HG02852 (cell line): ENCODE results near the gene TDG.

Source experiments
- ATAC-seq: cut with Tn5 transposase; IDR thresholded peaks from one replicate; pipeline ENCODE4 v1.9.1; 2021; ENCODE audit warnings: mild to moderate bottlenecking, moderate library complexity; ENCODE audit not compliant: unreplicated experiment

The TDG gene

DNA sequence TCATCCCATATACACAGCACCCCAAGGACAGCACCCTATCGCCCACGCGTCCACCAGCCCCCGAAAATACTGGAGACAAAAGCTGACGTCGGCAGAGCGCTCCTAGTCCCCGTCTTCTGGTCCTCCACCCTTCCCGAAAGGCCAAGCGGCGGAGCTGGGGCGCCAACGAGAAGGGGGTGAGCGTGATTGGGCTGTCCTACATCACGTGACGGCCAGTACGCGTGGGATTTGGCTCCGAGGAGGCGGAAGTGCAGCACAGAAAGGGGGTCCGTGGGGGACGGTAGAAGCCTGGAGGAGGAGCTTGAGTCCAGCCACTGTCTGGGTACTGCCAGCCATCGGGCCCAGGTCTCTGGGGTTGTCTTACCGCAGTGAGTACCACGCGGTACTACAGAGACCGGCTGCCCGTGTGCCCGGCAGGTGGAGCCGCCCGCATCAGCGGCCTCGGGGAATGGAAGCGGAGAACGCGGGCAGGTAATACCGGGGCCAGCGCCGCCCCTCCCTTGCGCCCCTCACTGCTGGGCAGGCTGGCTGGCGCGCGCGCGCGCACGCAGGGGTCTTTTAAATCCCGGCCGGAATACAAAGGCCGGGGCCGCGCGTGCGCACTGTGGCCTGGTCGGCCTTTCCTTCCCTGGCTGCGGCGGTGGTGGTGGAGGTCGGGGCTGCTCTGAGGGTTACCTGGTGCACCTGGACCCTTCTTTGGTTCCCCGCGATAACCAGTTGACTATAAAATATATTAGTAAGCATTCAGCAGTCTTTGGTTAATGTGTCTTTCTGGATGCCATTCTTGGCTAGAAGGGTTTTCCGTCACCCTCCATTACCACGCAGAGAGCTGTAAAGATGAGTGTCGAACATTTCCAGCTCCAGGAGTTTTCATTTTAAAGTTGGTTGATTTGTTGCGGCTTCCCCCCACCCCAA lies at the start of gene TDG:
Gene TDG, plus strand, starts transcription at position 283 of the 915 bp plus-strand sequence. Its CDS starts 166 bp downstream, at position 449.
- peak; percentile 91 for ATAC-seq

DNA sequence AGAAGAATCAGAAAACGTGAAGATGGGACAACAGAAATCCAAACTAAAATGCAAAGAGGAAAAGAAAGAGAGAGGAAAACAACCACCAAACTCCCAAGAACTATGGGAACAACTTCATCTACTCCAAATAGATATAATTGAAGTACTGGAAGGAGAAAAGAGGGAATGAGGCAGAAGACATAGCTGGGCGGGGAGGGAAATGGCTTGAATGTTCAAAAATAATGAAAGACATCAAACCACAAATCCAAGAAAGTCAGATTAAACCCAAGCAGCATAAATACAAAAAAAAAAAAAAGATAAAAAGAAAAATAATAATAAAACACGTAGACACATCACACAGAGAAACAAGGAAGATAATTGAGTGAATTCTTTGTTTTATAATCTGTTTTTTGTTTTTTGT lies 47.8 kb upstream of the TDG start:
- ATAC-seq = no peak

DNA sequence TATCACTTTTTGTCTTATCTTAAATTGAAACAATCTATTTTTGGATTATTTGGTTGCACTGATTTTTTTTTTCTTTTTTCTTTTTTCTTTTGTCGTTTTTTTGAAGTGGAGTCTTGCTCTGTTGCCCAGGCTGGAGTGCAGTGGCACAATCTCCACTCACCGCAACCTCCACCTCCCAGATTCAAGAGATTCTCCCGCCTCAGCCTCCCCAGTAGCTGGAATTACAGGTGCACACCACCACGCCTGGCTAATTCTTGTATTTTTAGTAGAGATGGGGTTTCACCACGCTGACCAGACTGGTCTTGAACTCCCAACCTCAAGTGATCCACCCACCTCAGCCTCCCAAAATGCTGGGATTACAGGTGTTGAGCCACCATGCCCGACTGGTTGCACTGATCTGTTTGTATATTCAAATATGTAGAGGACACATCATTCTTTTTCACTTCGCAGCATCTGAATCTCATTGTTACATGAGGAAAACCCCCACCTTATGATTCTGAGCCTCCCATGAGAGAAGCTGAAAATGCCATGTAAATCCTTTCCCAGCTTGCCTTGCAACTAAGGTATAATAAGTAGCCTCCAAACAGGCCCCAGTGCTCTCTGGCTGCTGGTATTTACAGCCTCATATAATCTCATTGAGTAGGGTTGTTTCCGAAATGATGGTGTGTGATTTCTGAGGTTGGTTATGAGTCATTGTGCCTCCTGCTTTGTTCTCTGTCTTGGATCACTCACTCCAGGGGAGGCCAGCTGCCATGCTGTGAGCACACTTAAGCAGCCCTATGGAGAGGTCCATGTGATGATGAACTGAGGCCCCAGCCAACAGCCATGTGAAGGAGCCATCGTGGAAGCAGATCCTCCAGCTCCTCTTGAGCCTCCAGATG lies 40.7 kb upstream of the TDG start:
- ATAC-seq = peak; percentile 39

DNA sequence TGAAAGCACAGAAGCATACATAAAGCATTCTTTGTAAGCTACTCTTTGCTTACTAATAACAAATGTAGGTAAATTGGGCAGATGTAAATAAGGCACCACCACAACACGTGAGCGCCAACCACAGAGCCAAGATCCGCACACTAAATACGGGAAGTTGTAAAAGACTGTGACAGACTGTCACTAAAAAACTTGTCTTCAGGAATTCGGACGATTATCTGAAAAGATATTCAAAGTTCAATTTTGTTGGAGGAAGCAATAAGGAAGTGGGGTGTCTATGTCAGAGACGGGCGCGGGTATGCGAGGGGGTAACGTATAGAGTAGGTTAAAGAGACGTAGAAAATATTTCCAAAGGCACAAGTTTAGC lies 37.0 kb upstream of the TDG start:
- ATAC-seq = peak; percentile 17

DNA sequence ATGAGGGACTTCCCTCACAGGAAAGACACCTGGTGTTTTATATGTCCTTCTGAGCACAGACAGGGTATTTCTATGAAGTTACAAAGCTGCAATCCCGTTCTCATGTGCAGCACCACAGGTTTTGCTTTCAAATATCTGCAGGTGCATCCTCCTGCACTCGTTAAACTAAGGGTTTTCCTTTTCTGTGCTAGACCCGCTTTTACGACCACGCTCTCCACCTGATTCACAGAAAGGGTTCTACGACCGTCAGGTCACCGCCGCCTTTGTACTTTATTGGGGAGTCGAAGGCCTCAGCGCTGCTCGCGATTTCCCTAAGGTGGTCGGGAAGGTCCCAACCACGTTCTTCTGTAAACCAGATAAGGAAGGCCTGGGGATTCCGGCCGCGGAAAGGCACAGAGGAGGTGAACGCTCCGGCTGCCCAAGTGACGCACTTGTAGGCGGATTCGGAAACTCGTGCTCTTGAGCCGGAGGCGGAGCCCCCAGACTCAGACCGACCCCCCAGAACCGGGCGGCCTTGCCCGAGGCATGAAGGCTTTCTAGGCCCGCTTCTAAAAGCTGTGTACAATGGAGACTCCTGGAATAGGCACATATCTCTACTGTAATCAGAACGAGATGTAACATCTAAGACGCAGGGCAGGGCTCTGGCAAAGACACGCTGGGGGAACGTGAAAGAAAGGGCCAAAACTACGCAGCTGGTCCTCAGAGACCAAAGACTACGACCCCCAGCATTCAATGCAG lies 36.5 kb upstream of the TDG start:
- peak; percentile 17 for ATAC-seq

DNA sequence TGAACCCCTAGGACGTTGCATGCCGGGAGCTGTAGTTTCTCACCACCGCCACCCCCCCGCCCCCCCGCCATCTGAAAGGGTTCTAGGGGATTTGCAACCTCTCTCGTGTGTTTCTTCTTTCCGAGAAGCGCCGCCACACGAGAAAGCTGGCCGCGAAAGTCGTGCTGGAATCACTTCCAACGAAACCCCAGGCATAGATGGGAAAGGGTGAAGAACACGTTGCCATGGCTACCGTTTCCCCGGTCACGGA lies 36.0 kb upstream of the TDG start:
- ATAC-seq = no peak

DNA sequence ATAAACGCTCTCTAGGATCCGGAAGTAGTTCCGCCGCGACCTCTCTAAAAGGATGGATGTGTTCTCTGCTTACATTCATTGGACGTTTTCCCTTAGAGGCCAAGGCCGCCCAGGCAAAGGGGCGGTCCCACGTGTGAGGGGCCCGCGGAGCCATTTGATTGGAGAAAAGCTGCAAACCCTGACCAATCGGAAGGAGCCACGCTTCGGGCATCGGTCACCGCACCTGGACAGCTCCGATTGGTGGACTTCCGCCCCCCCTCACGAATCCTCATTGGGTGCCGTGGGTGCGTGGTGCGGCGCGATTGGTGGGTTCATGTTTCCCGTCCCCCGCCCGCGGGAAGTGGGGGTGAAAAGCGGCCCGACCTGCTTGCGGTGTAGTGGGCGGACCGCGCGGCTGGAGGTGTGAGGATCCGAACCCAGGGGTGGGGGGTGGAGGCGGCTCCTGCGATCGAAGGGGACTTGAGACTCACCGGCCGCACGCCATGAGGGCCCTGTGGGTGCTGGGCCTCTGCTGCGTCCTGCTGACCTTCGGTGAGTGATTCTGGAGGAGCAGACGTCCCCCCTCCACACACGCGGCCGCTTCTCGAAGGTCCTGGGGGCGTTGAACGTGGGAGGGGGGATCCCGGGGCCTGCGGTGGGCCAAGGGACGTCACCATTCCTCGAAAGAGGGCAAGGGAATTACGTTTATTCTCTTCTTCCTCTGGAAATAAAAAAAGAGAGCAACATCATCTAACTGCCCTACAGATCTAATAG lies 35.5 kb upstream of the TDG start, which contains the start of gene HSP90B1:
Gene HSP90B1, plus strand, starts transcription at position 377 of the 753 bp plus-strand sequence. Its CDS starts 106 bp downstream, at position 483.
- ATAC-seq = peak; percentile 58

DNA sequence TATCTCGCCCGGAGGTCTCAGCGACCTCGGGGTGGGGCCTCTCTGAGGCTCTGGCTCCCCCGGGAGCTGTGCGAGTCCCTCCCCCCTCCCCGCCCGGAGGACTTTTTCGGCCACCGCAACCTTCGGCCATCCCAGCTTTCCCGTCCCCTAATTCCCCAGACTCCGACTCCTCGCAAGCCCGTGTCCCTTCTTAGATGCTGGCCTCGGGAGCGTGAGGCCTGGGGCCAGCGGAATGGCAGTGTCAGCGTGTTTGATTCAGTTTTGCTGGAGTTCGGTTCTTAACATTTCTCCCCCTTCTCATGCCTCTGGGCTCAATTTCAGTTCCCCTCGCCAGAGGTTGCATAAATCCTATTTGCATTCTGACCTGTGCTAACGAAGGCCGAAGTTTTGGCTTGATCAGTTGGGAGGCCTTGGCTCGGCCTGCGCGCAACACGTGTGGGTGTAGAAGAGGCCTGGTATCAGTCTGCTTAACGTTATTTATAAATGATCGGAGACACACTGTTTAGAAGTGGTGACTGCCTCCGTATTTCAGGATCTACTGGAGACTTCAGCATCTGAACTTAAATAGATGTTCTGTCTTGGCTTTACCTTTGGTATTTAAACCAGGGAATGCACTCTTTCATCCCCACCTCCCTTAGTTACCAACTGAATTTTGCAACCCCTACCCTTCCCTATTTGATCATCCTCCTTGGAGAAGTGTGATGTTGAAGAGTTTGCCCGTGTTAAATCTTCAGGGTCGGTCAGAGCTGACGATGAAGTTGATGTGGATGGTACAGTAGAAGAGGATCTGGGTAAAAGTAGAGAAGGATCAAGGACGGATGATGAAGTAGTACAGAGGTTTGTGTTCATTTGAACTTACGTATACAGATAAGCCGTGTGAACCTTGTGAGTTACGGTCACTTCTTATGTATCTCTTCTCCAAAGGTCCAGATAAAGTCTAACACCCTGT lies 34.6 kb upstream of the TDG start:
- no peak for ATAC-seq

DNA sequence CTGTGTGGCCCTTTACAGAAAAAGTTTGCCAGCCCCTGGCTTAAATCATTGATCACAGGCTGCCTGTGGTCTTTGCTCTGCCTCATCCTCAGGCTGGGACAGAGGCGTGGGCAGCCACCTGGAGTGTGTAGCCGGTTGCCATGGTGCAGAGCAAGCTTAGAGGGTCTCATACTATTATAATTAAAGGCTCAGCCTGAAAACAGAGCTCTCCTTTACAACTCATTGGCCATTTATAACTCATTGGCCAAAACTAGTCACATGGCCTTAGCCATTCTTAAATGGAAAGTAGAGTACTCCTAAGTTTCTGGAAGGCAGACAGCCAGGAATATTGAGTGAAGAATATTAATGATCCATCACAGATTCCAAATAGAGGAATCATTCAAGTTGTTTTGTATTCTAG lies 32.4 kb upstream of the TDG start:
- no peak for ATAC-seq

DNA sequence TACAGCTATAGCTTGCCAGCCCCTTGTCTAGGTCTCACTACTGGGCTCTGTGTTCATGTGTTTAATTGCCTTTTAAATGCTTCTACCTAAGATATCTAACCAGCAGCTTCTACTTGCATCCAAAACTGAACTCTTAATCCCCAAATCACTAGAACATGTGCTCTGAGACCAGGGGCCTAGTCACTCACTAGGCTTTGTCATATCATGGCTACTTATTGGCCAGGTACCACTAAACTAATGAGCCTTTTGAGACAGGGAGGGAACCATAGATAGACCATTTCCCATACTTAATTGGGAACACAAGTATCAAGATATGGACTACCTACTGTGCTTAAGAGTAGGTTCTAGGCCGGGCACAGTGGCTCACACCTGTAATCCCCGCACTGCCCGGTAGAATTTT lies 29.0 kb upstream of the TDG start:
- no peak for ATAC-seq

DNA sequence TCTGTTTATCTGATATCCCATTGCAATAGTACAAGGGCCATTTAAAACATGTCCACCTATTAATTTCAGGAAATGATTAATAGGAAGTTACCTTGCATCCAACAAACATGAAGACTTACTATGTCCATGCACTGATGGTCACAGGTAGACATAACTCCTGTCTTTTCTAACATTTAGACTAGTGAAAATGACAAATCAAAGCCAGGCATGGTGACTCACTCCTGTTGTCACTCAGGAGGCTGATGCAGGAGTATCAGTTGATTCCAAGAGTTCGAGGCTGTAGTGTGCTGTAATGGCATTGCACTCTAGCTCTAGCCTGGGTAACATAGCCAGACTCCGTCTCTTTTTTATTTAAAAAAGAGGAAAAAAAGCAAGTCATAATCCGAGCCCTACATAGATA lies 20.7 kb upstream of the TDG start:
- ATAC-seq = no peak

DNA sequence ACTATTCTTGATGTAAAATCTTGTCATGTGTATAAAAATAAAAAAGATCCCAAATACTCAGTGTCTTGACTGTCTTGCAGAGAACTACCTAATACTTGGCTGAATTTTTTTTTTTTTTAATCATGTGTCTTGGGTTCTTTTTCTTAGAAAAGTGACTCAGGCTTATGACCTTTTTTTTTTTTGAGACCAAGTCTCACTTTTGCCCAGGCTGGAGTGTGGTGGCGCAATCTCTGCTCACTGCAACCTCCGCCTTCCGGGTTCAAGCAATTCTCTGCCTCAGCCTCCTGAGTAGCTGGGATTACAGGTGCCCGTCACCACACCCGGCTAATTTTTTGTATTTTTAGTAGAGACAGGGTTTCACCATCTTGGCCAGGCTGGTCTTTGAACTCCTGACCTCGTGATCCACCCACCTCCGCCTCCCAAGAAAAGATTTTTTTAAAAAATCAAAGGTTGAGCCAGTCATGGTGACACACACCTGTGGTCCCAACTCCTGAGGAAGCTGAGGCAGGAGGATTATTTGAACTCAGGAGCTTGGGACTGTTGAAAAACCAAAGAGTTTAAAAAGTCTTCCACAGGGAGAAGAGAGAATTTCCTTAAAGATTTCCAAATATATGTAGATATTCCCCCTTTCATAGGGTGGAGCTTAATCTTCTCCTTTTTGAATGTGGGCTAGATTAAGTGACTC lies 17.7 kb upstream of the TDG start:
- no peak for ATAC-seq

DNA sequence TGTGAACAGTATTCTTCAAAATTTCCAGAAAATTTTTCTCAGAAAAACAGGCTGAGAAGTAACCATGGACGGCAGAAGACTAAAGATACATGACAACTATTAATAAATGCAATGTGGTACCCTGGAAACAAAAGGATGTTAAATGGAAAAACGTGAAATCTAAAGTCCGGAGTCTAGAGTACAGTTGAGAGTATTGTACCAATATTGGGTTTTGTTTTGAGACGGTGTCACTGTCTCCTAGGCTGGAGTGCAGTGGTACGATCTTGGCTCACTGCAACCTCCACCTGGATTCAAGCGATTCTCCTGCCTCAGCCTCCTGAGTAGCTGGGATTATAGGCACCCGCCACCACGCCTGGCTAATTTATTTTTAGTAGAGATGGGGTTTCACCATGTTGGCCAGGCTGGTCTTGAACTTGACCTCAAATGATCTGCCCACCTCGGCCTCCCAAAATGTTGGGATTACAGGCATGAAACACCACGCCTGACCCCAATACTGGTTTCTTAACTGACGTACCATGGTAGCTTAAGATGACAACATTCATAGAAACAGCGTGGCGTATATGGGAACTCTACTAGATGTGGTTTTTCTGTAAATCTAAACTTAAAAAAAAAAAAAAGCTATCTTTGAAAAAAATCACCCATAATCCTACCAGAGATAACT lies 16.8 kb upstream of the TDG start:
- ATAC-seq = no peak

DNA sequence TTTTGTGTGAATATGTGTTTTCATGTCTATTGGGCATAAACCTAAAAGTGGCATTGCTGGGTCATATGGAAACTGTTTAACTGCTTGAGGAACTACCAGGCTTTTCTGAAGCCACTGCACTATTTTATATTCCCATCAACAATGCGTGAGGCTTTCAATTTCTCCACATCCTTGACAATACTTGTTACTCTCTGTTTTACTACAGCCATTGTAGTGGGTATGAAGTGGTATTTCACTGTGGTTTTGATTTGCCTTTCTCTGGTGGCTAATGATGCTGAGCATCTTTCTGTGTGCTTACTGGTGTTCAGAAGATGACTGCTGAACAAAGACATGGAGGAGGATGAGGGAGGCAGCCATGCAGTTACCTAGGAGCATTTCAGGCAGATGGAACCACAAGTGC lies 13.2 kb upstream of the TDG start:
- no peak for ATAC-seq

DNA sequence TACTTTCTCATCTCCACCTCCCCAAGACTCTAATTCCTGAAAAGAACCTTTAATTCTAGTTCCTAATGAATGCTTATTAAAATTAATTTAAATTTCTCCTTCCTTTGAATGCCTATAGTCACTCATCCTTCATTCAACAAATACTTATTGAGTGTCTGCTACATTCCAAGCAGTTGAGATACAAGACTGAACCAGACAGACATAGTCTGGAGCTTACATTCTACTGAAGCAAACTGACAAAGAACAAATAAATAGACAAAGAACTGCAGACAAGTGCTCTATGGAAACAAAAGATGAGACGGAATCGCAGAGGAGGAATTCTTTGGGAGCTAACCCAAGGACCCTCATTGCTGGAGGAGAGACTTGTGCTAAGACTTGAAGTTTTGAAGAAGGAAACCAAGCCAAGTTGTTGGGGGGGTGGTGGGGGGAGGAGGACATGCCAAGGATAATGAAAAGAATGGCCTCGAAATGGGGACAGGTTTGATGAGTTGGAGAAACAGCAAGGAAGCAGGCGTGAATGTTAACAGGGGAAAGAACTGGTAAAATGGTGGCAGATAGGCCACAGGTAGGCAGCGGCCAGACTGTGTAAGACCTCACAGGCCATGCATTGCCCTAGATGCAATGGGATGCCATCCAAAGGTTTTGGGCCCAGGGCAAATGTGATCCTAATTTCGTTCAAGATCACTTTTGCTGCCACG lies 9.7 kb upstream of the TDG start:
- no peak for ATAC-seq

DNA sequence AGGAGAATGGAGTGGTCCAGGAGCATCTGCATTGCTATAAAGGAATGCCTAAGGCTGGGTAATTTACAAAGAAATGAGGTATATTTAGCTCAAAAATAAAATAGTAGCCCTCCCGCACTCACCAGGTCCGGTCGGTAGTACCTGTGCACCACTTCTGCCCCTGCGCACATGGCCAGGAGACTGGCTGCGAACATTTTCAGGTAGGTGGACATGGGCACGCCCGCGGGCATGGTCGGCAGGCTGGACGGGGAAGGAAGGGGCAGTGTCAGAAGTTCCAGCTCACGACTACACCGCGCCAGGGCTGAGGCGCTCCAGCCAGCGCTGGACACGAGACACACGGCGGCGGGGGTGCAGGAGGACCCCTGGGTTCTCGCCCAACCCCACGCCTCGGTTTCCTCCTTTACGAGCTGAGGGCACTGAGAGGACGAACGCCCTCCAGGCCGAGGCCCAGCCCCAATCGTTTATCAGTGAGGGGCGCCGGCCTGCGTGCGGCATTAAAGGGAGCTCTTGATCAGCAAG lies 9.1 kb upstream of the TDG start:
- peak; percentile 17 for ATAC-seq

DNA sequence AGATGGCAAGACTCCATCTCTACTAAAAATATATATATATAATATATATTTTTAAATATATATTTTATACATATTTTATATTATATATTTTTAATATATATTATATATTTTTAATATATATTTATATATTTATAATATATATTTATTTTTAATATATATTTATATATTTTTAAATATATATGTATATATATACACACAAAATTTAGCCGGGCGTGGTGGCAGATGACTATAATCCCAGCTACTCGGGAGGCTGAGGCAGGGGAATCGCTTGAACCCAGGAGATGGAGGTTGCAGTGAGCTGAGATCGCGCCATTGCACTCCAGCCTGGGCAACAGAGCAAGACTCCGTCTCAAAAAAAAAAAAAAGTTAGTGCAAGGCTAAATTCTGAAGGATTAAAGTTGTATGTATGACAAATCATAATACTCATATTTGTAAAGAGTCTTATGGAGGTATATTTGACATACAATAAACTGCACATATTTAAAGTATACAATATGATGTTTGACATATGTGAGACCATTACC lies 7.7 kb upstream of the TDG start:
- no peak for ATAC-seq
